ENCODE results near the gene RELN. TPM values are rescaled to one million over a fixed set of nuclear protein-coding genes. Genes with fewer than 3 reads are reported as not detected.

RELN gene
- total RNA-seq, 2 donors from 2014 or later, result 3.9 to 8.5 TPM

DNA sequence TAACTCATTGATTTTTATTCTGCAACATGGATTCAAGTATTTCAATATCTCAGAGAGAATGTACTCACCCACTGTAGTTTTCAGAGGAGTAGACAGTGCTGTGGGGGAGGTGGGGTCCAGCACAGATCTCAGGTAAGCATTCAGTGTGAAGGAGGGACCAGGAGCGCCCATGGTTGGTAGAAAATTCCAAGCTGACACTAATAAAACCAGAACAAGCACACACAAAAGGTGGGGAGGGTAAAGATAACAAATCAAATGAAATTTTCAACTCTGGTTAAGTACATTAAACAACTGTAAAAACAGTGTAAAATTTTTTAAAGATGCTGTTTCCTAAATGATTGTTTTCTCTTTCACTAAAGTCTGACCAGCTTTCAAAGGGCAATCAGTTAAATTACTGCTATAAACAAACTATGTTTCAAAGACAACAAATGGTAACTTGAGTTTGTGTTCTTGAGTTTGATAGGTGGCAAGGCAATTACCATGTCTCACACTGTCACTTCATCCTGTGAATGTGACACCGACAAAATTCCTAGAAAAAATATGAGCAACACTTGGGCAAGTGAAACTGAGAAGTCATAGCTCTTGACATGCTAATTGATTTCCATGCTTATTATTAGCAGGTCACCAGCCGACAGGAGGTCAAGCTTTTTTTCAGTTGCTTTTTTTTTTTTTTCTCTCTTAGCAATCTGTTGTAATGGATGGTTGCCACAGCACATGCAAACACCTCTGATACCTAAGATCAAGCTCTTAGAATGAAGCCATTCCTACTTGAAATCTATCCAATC lies 337.7 kb downstream of the RELN start:
- H3K4me1 ChIP-seq (ENCODE audit: control insufficient read depth, insufficient read depth, low read length), result peaks cover 7% of the 10 kb centered on the region
- DNase-seq, result peak; percentile 57
- H3K27me3 Mint-ChIP-seq (ENCODE audit: insufficient read depth), result no peaks in the 10 kb centered on the region
- no peaks in the 10 kb centered on the region for H3K36me3 ChIP-seq (ENCODE audit: control insufficient read depth, insufficient read depth, low read length)
- H3K9me3 ChIP-seq (ENCODE audit: control insufficient read depth, low read length), result peaks cover 25% of the 10 kb centered on the region
- H3K4me3 ChIP-seq (ENCODE audit: low read length), result no peak overlapping the region
- no peak overlapping the region for H3K9ac ChIP-seq (ENCODE audit: extremely low read depth, low read length, poor library complexity, severe bottlenecking)
- H3K27ac Mint-ChIP-seq, result peak overlapping the region; percentile 11
- no peaks in the 10 kb centered on the region for H3K27me3 ChIP-seq (ENCODE audit: control insufficient read depth, insufficient read depth, low read length, poor library complexity, severe bottlenecking)
- peaks cover 17% of the 10 kb centered on the region for H3K4me1 Mint-ChIP-seq
- H3K9me3 Mint-ChIP-seq, result peaks cover 21% of the 10 kb centered on the region
- 45 to 50% methylated on average over 1 to 3 of the region's 3 CpGs for WGBS, 2 experiments (ENCODE audit: insufficient coverage in 1 of 2, insufficient read length in 1 of 2)
- H3K4me3 Mint-ChIP-seq, result no peak overlapping the region
- TF ChIP-seq, protein P1, sequence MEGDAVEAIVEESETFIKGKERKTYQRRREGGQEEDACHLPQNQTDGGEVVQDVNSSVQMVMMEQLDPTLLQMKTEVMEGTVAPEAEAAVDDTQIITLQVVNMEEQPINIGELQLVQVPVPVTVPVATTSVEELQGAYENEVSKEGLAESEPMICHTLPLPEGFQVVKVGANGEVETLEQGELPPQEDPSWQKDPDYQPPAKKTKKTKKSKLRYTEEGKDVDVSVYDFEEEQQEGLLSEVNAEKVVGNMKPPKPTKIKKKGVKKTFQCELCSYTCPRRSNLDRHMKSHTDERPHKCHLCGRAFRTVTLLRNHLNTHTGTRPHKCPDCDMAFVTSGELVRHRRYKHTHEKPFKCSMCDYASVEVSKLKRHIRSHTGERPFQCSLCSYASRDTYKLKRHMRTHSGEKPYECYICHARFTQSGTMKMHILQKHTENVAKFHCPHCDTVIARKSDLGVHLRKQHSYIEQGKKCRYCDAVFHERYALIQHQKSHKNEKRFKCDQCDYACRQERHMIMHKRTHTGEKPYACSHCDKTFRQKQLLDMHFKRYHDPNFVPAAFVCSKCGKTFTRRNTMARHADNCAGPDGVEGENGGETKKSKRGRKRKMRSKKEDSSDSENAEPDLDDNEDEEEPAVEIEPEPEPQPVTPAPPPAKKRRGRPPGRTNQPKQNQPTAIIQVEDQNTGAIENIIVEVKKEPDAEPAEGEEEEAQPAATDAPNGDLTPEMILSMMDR (conservative IDR thresholded peaks at IDR 0.05), result no peak
- peaks cover 10% of the 10 kb centered on the region for H3K36me3 Mint-ChIP-seq (ENCODE audit: low read depth)
- H3K27ac ChIP-seq (ENCODE audit: low read depth, low read length), result no peak overlapping the region

GRCh38 chr7:103649052-103649451 lies 340.4 kb downstream of the RELN start:
- H3K36me3 Mint-ChIP-seq (ENCODE audit: low read depth), result peaks cover 12% of the 10 kb centered on the region
- TF ChIP-seq, protein P1 (conservative IDR thresholded peaks at IDR 0.05), result no peak
- H3K4me3 ChIP-seq (ENCODE audit: low read length), result no peak overlapping the region
- peaks cover 44% of the 10 kb centered on the region for H3K9me3 ChIP-seq (ENCODE audit: control insufficient read depth, low read length)
- H3K27me3 Mint-ChIP-seq (ENCODE audit: insufficient read depth), result no peaks in the 10 kb centered on the region
- 92 to 100% methylated on average over 1 to 2 of the region's 2 CpGs for WGBS, 2 experiments (ENCODE audit: insufficient coverage in 1 of 2, insufficient read length in 1 of 2)
- no peak overlapping the region for H3K4me3 Mint-ChIP-seq
- H3K9me3 Mint-ChIP-seq, result peaks cover 36% of the 10 kb centered on the region
- no peak overlapping the region for H3K27ac ChIP-seq (ENCODE audit: low read depth, low read length)
- H3K9ac ChIP-seq (ENCODE audit: extremely low read depth, low read length, poor library complexity, severe bottlenecking), result no peak overlapping the region
- H3K36me3 ChIP-seq (ENCODE audit: control insufficient read depth, insufficient read depth, low read length), result no peaks in the 10 kb centered on the region
- DNase-seq, result no peak
- H3K4me1 ChIP-seq (ENCODE audit: control insufficient read depth, insufficient read depth, low read length), result peaks cover 7% of the 10 kb centered on the region
- H3K27ac Mint-ChIP-seq, result no peak overlapping the region
- H3K27me3 ChIP-seq (ENCODE audit: control insufficient read depth, insufficient read depth, low read length, poor library complexity, severe bottlenecking), result no peaks in the 10 kb centered on the region
- peaks cover 17% of the 10 kb centered on the region for H3K4me1 Mint-ChIP-seq

- Mint-ChIP-seq H3K27me3 (ENCODE audit: insufficient read depth) (peaks cover 6% of the 10 kb centered on the region), H3K9me3 (peaks cover 39% of the 10 kb centered on the region), H3K27ac (no peak overlapping the region), H3K36me3 (ENCODE audit: low read depth) (peaks cover 12% of the 10 kb centered on the region), H3K4me3 (no peak overlapping the region), H3K4me1 (peaks cover 17% of the 10 kb centered on the region)
- H3K36me3 ChIP-seq (ENCODE audit: control insufficient read depth, insufficient read depth, low read length), result no peaks in the 10 kb centered on the region
- H3K27me3 ChIP-seq (ENCODE audit: control insufficient read depth, insufficient read depth, low read length, poor library complexity, severe bottlenecking), result peaks cover 4% of the 10 kb centered on the region
- TF ChIP-seq, protein P1 (conservative IDR thresholded peaks at IDR 0.05), result no peak
- peaks cover 7% of the 10 kb centered on the region for H3K4me1 ChIP-seq (ENCODE audit: control insufficient read depth, insufficient read depth, low read length)
- H3K9ac ChIP-seq (ENCODE audit: extremely low read depth, low read length, poor library complexity, severe bottlenecking), result no peak overlapping the region
- H3K27ac ChIP-seq (ENCODE audit: low read depth, low read length), result no peak overlapping the region
- peaks cover 51% of the 10 kb centered on the region for H3K9me3 ChIP-seq (ENCODE audit: control insufficient read depth, low read length)
- DNase-seq, result no peak
- no peak overlapping the region for H3K4me3 ChIP-seq (ENCODE audit: low read length)
- 78 to 84% methylated on average over 1 of the region's 1 CpG for WGBS, 2 experiments (ENCODE audit: insufficient coverage in 1 of 2, insufficient read length in 1 of 2)
Measured at GRCh38 chr7:103648135-103648534, 341.3 kb downstream of the RELN start.

Data from endodermal cell (in vitro differentiated cells).